H1 (cell line): ENCODE data around the gene KRTAP24-1. TPM values are rescaled to one million over a fixed set of nuclear protein-coding genes. Genes with fewer than 3 reads are reported as not detected.

Source experiments
- CTCF ChIA-PET: fragments of 300-600 bp; sonication (Branson Sonifier 250); formaldehyde crosslinking; loops from one replicate; lab custom pipeline; 2021; ENCODE audit not compliant: partially characterized antibody; lab: Charles Lee
- POLR2A ChIA-PET: fragments of 300-600 bp; sonication (Branson Sonifier 250); formaldehyde crosslinking; loops from one replicate; lab custom pipeline; 2021; ENCODE audit warnings: inconsistent platforms; ENCODE audit not compliant: partially characterized antibody; lab: Charles Lee
- DNase-seq, 2 experiments: peaks; one replicate each; pipeline versions ENCODE4 v3.0.0 to v3.0.0-alpha.2; 2010 to 2022; ENCODE audit warnings: low spot score in 2 of 2, low read depth in 1 of 2, mixed read lengths in 1 of 2
- FAIRE-seq: peaks from 2 replicates; lab custom pipeline; 2011; peaks lifted over from hg19 to GRCh38; lab: Jason Lieb, UNC
- H2AFZ ChIP-seq: 2 replicates; pipeline ENCODE4 v1.8.1; 2012; ENCODE audit warnings: low read length, inconsistent platforms
- H2AK5ac ChIP-seq: 2 replicates; pipeline ENCODE4 v1.6.1; 2013; ENCODE audit warnings: low read depth, low read length
- H2BK120ac ChIP-seq: replicated peaks from 2 replicates; pipeline ENCODE3; 2013; ENCODE audit warnings: low read depth, low read length, inconsistent platforms
- H2BK12ac ChIP-seq: 2 replicates; pipeline ENCODE4 v1.6.1; 2013; ENCODE audit warnings: low read depth, low read length
- H2BK15ac ChIP-seq: 2 replicates; pipeline ENCODE4 v1.6.1; 2013; ENCODE audit warnings: low read length
- H2BK20ac ChIP-seq: 2 replicates; pipeline ENCODE4 v1.6.1; 2013; ENCODE audit warnings: low read length
- H2BK5ac ChIP-seq: 2 replicates; pipeline ENCODE4 v1.6.1; 2013; ENCODE audit warnings: low read depth, low read length
- H3K14ac ChIP-seq: 2 replicates; pipeline ENCODE4 v1.6.1; 2013; ENCODE audit warnings: inconsistent platforms; ENCODE audit not compliant: insufficient read length
- H3K18ac ChIP-seq: 2 replicates; pipeline ENCODE4 v1.6.1; 2013; ENCODE audit warnings: low read length; ENCODE audit errors: extremely low read depth
- H3K23ac ChIP-seq: 2 replicates; pipeline ENCODE4 v1.6.1; 2013; ENCODE audit warnings: inconsistent platforms; ENCODE audit not compliant: insufficient read length
- H3K23me2 ChIP-seq: 2 replicates; pipeline ENCODE4 v1.6.1; 2013; ENCODE audit warnings: low read depth, low read length
- H3K27ac ChIP-seq: 2 replicates; pipeline ENCODE4 v1.6.1; 2011; ENCODE audit warnings: low read depth, low read length, inconsistent platforms
- H3K27me3 ChIP-seq, 4 experiments: replicated peaks in 1 of 4; 1 replicate in 1 of 4; 2 replicates in 3 of 4; pipeline versions ENCODE4 v1.6.1 to v1.8.1; 2011 to 2013; ENCODE audit warnings: low read length in 3 of 4, mild to moderate bottlenecking in 3 of 4, inconsistent platforms in 2 of 4, mixed read lengths in 2 of 4, moderate library complexity in 1 of 4; ENCODE audit not compliant: control insufficient read depth in 3 of 4, insufficient read depth in 3 of 4; ENCODE audit errors: extremely low read depth in 1 of 4
- H3K36me3 ChIP-seq, 4 experiments: 2 replicates each; pipeline versions ENCODE4 v1.6.1 to v1.8.1; 2011 to 2013; ENCODE audit warnings: mild to moderate bottlenecking in 4 of 4, low read length in 3 of 4, moderate library complexity in 2 of 4, control low read depth in 1 of 4, inconsistent platforms in 1 of 4; ENCODE audit not compliant: insufficient read depth in 4 of 4, control insufficient read depth in 2 of 4
- H3K4ac ChIP-seq: replicated peaks from 2 replicates; pipeline ENCODE3; 2013; ENCODE audit warnings: low read length, low read depth, mixed read lengths, inconsistent platforms; ENCODE audit not compliant: insufficient read length
- H3K4me1 ChIP-seq, 4 experiments: replicated peaks in 1 of 4; 1 replicate in 1 of 4; 2 replicates in 3 of 4; pipeline versions ENCODE4 v1.6.1 to v1.8.1; 2011 to 2013; ENCODE audit warnings: low read length in 3 of 4, inconsistent platforms in 2 of 4, mixed read lengths in 1 of 4; ENCODE audit not compliant: insufficient read depth in 4 of 4, control insufficient read depth in 3 of 4
- H3K4me2 ChIP-seq, 2 experiments: 2 replicates each; pipeline versions ENCODE4 v1.6.1 to v1.8.1; 2011 to 2013; ENCODE audit warnings: low read depth in 2 of 2, low read length in 2 of 2, control low read depth in 1 of 2, inconsistent platforms in 1 of 2, mild to moderate bottlenecking in 1 of 2; ENCODE audit not compliant: insufficient read depth in 1 of 2
- H3K4me3 ChIP-seq, 4 experiments: fragments of 200-600, 300-600 bp in 1 of 4; sonication (generic), shearing (Covaris generic), sonication (Bioruptor Twin) in 1 of 4; 2 replicates each; pipeline versions ENCODE4 v1.5.1 to v1.8.1; 2011 to 2016; ENCODE audit warnings: low read length in 4 of 4, low read depth in 3 of 4, control low read depth in 2 of 4, inconsistent platforms in 2 of 4, mild to moderate bottlenecking in 2 of 4, mixed read lengths in 1 of 4, moderate library complexity in 1 of 4; ENCODE audit not compliant: insufficient read depth in 2 of 4; ENCODE audit errors: extremely low read depth in 1 of 4
- H3K56ac ChIP-seq: replicated peaks from 2 replicates; pipeline ENCODE3; 2013; ENCODE audit warnings: low read depth, mild to moderate bottlenecking, mixed read lengths, low read length, inconsistent platforms; ENCODE audit not compliant: insufficient read length
- H3K79me1 ChIP-seq: 2 replicates; pipeline ENCODE4 v1.6.1; 2013; ENCODE audit warnings: low read depth, low read length, control low read depth
- H3K79me2 ChIP-seq, 2 experiments: 2 replicates each; pipeline versions ENCODE4 v1.6.1 to v1.8.1; 2012 to 2013; ENCODE audit warnings: low read length in 2 of 2, mild to moderate bottlenecking in 2 of 2, inconsistent platforms in 1 of 2; ENCODE audit not compliant: insufficient read depth in 2 of 2, control insufficient read depth in 1 of 2
- H3K9ac ChIP-seq, 4 experiments: replicated peaks in 1 of 4; 1 replicate in 1 of 4; 2 replicates in 3 of 4; pipeline versions ENCODE4 v1.6.1 to v1.8.1; 2011 to 2013; ENCODE audit warnings: low read depth in 3 of 4, low read length in 3 of 4, control low read depth in 2 of 4, mild to moderate bottlenecking in 2 of 4, moderate library complexity in 2 of 4, inconsistent platforms in 1 of 4; ENCODE audit errors: extremely low read depth in 1 of 4
- H3K9me3 ChIP-seq, 2 experiments: 2 replicates each; pipeline versions ENCODE4 v1.6.1 to v1.8.1; 2012 to 2013; ENCODE audit warnings: mild to moderate bottlenecking in 2 of 2, moderate library complexity in 2 of 2, control low read depth in 1 of 2, inconsistent platforms in 1 of 2, low read depth in 1 of 2, low read length in 1 of 2, mixed read lengths in 1 of 2; ENCODE audit not compliant: insufficient read depth in 2 of 2
- H4K20me1 ChIP-seq, 2 experiments: replicated peaks in 1 of 2; 2 replicates each; pipeline versions ENCODE3 to v1.8.1; 2011 to 2013; ENCODE audit warnings: inconsistent platforms in 2 of 2, low read length in 2 of 2, mild to moderate bottlenecking in 1 of 2; ENCODE audit not compliant: insufficient read depth in 2 of 2, control insufficient read depth in 1 of 2
- H4K5ac ChIP-seq: 2 replicates; pipeline ENCODE4 v1.6.1; 2013; ENCODE audit warnings: low read length, low read depth, mixed read lengths, inconsistent platforms; ENCODE audit not compliant: insufficient read length
- H4K8ac ChIP-seq: 2 replicates; pipeline ENCODE4 v1.8.0; 2013; ENCODE audit warnings: mild to moderate bottlenecking, moderate library complexity, low read length, inconsistent platforms; ENCODE audit not compliant: insufficient read depth; ENCODE audit errors: extremely low read depth
- H4K91ac ChIP-seq: replicated peaks from 2 replicates; pipeline ENCODE3; 2013; ENCODE audit warnings: low read length, mixed read lengths, inconsistent platforms; ENCODE audit not compliant: insufficient read length
- ATF2 ChIP-seq: IDR thresholded peaks from 2 replicates; pipeline ENCODE4 v1.6.1; 2012; ENCODE audit warnings: low read length, inconsistent platforms
- BRCA1 ChIP-seq: IDR thresholded peaks from 2 replicates; pipeline ENCODE4 v1.6.1; 2012; ENCODE audit warnings: low read depth, low read length, improper control_type of control experiment
- CBX8 ChIP-seq: fragments of 300-800, 300-1000 bp; sonication (generic); IDR thresholded peaks from 2 replicates; pipeline ENCODE4 v1.7.1; 2016; ENCODE audit warnings: low read depth, low read length, borderline replicate concordance
- CEBPB ChIP-seq: IDR thresholded peaks from 2 replicates; pipeline ENCODE4 v1.6.1; 2012; ENCODE audit warnings: low read depth, low read length
- CHD1 ChIP-seq: IDR thresholded peaks from 2 replicates; pipeline ENCODE4 v1.6.1; 2012; ENCODE audit warnings: low read depth, low read length, improper control_type of control experiment
- KDM1A ChIP-seq: fragments of 200-600, 300-600 bp; sonication (generic); IDR thresholded peaks from 2 replicates; pipeline ENCODE4 v1.7.1; 2016; ENCODE audit warnings: mild to moderate bottlenecking, low read length, borderline replicate concordance
- KDM5A ChIP-seq: fragments of 200-600 bp; IDR thresholded peaks from 2 replicates; pipeline ENCODE4 v1.7.1; 2012; ENCODE audit warnings: mild to moderate bottlenecking, low read length, inconsistent platforms, mixed read lengths
- POLR2A ChIP-seq, 2 experiments: IDR thresholded peaks; 1 replicate in 1 of 2; 2 replicates in 1 of 2; pipeline ENCODE4 v1.6.1; 2011; ENCODE audit warnings: low read depth in 2 of 2, low read length in 2 of 2, mild to moderate bottlenecking in 2 of 2; ENCODE audit errors: control extremely low read depth in 1 of 2
- SIRT6 ChIP-seq: IDR thresholded peaks from one replicate; pipeline ENCODE4 v1.7.1; 2012; ENCODE audit warnings: low read length, inconsistent platforms
- TBP ChIP-seq: IDR thresholded peaks from 2 replicates; pipeline ENCODE4 v1.6.1; 2011; ENCODE audit warnings: low read depth, low read length, improper control_type of control experiment
- ZNF274 ChIP-seq: IDR thresholded peaks from 2 replicates; pipeline ENCODE4 v1.7.0; 2012; ENCODE audit warnings: low read length, borderline replicate concordance; ENCODE audit errors: extremely low read depth
- WGBS, 2 experiments: shearing (Covaris generic) in 1 of 2; methylation state at CpG; one replicate each; pipeline versions ENCODE4 v1.1.6 to v1.1.7; 2013 to 2015; ENCODE audit warnings: low lambda C conversion rate in 2 of 2, mixed read lengths in 2 of 2, inconsistent platforms in 1 of 2, low coverage in 1 of 2, missing lambda C conversion rate in 1 of 2; ENCODE audit not compliant: insufficient replicate concordance in 2 of 2, insufficient coverage in 1 of 2, insufficient read length in 1 of 2; ENCODE audit errors: extremely low coverage in 1 of 2, missing lambda C conversion rate in 1 of 2; 5-methylcytosine and 5-hydroxymethylcytosine counted together
- long read RNA-seq, 2 experiments: library from RNA in 1 of 2; library from capped mRNA in 1 of 2; stranded (forward); transcript quantifications; one replicate each; pipeline ENCODE4 v2.0.0, GENCODE V29; 2021; ENCODE audit warnings: inconsistent platforms in 1 of 2
- polyA minus RNA-seq, 3 experiments: library from RNA; depleted of rRNA, polyadenylated mRNA; stranded (reverse); fragments of >200 nt; gene quantifications; 1 replicate in 2 of 3; 2 replicates in 1 of 3; pipeline ENCODE4 v1.2.3, GENCODE V29; 2011
- polyA plus RNA-seq, 7 experiments: library from polyadenylated mRNA; depleted of rRNA in 3 of 7; stranded (reverse) in 5 of 7; unstranded in 2 of 7; fragments of >200 nt in 5 of 7; fragments of 200-250 nt in 2 of 7; gene quantifications; 1 replicate in 5 of 7; 2 replicates in 1 of 7; 4 replicates in 1 of 7; pipeline versions ENCODE4 v1.2.1 to v1.2.3, GENCODE V29; 2011 to 2013; ENCODE audit warnings: missing spikeins in 2 of 7, mixed read lengths in 2 of 7
- total RNA-seq: library from RNA; stranded (reverse); fragmentation: NEBNext Ultra II Directional; extraction: Animal tissue kit (Norgen Biotek cat#: 25700); gene quantifications from 2 replicates; pipeline ENCODE4 v1.2.1, GENCODE V29; 2021

The KRTAP24-1 gene, protein sequence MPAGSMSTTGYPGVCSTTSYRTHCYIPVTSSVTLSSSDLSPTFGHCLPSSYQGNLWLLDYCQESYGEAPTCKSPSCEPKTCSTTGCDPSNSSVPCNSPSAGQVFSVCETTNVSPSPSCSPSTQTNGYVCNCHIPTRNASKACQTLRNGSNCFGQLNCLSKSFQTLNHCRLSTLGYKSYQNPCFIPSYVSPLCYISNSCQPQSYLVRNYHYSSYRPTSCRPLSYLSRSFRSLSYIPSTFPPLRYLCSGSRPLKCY
- total RNA-seq (not detected in 2 replicates), polyA plus RNA-seq (2011; rRNA removed) (not detected in 2 replicates), polyA minus RNA-seq (2011; rRNA and poly(A)+ RNA removed) (not detected in 2 replicates)
- polyA plus RNA-seq (2011; cell fraction: cytosol; rRNA removed): not detected
- polyA plus RNA-seq (2011; cell fraction: nucleus; rRNA removed): not detected
- not detected in 4 replicates for polyA plus RNA-seq (2012, experiment 1 of 2)
- not detected for polyA plus RNA-seq (2012, experiment 2 of 2)
- not detected for polyA plus RNA-seq (2013, experiment 1 of 2)
- polyA plus RNA-seq (2013, experiment 2 of 2): not detected
- not detected for polyA minus RNA-seq (2011; cell fraction: cytosol; rRNA and poly(A)+ RNA removed)
- not detected for polyA minus RNA-seq (2011; cell fraction: nucleus; rRNA and poly(A)+ RNA removed)
- long read RNA-seq, experiment 1: 0 reads
- long read RNA-seq, experiment 2: 0 reads

- Histone ChIP-seq H3K14ac (no peak within 1 kb of the TSS), H2BK20ac (no peak within 1 kb of the TSS), H3K4ac (no peak within 1 kb of the TSS), H3K79me2 (no peaks in the 10 kb centered on the region), H2AFZ (peak within 1 kb of the TSS; percentile 70; the same call in 1 of the 2 replicates), H2BK120ac (no peak within 1 kb of the TSS), H3K4me2 (no peak within 1 kb of the TSS), H2BK5ac (no peak within 1 kb of the TSS), H3K23ac (no peak within 1 kb of the TSS), H3K23me2 (no peaks in the 10 kb centered on the region), H3K36me3 (no peaks in the 10 kb centered on the region), H3K18ac (no peak within 1 kb of the TSS), H3K79me1 (no peaks in the 10 kb centered on the region), H4K20me1 (no peaks in the 10 kb centered on the region), H3K9me3 (no peaks in the 10 kb centered on the region), H3K27ac (no peak within 1 kb of the TSS), H4K5ac (no peak within 1 kb of the TSS), H4K8ac (no peak within 1 kb of the TSS), H2AK5ac (no peak within 1 kb of the TSS), H3K4me1 (no peaks in the 10 kb centered on the region), H3K9ac (no peak within 1 kb of the TSS), H4K91ac (no peak within 1 kb of the TSS), H3K27me3 (no peaks in the 10 kb centered on the region), H2BK15ac (no peak within 1 kb of the TSS), H2BK12ac (no peak within 1 kb of the TSS), H3K56ac (no peak within 1 kb of the TSS), H3K4me3 (no peak within 1 kb of the TSS)
- 79% methylated on average over 3 of the region's 3 CpGs; no CpG with 5 or more reads in 1 of the 2 experiments for WGBS, 2 experiments
- ChIA-PET POLR2A (no interaction called here), CTCF (interaction anchor here (0.7 to 2.7 kb wide), 3 partner anchors 14 to 357 kb away, joined by 3 to 12 read pairs (median 4); no protein-coding TSS in a partner anchor)
- FAIRE-seq (no peak), DNase-seq (no peak)
- no peak for TF ChIP-seq CEBPB
- no peak for TF ChIP-seq KDM5A
- no peak for TF ChIP-seq CBX8
- no peak for TF ChIP-seq TBP
- TF ChIP-seq ZNF274: no peak
- TF ChIP-seq BRCA1: no peak
- no peak for TF ChIP-seq CHD1
- no peak for TF ChIP-seq POLR2A (IDR thresholded peaks at IDR 0.05; ENCODE audit: control extremely low read depth in 1 of 2, low read depth in 2 of 2, low read length in 2 of 2)
- TF ChIP-seq ATF2: no peak
- TF ChIP-seq SIRT6: no peak
- no peak for TF ChIP-seq KDM1A
These were observed at the start of gene KRTAP24-1 for GRCh38 chr21:30282850-30283249. Gene KRTAP24-1 (minus strand): TSS chr21:30282950. CDS start chr21:30282932, 18 bp downstream.
